ENCODE data around the gene FSTL4. TPM values are rescaled to one million over a fixed set of nuclear protein-coding genes. Genes with fewer than 3 reads are reported as not detected.

Gene FSTL4
- total and polyA plus RNA-seq, 4 donors, result 0.08 to 1.4 (median 0.31) TPM

DNA sequence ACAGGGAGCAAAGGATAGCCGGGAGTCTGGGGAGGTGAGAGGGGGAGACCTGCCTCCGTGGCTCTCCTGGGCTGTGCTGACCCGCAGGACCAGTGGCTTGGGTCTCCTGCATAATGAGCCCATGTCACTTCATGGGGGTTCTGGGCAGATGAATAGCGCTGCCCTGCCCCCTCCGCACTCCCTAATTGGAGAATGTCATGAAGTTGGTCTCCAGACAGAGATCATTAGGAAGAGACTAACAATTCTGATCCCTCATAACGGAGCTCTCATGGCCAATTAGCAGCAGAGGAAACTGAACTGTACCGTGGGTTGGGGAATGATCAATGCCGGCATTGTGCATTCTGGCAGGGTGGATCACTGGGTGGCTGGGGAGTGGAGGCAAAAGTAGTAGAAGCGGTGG, 186.1 kb downstream of the FSTL4 start:
- H3K9ac ChIP-seq (ENCODE audit: insufficient read depth in 1 of 2, low read length in 2 of 2), result no peak overlapping the region
- 87 to 95% methylated on average over 9 of the region's 9 CpGs for WGBS, 2 donors
- H3K9me3 ChIP-seq (ENCODE audit: control insufficient read depth in 4 of 4, insufficient read depth in 3 of 4, low read length in 3 of 4), result no peaks in the 10 kb centered on the region
- H3K27ac ChIP-seq (ENCODE audit: low read depth in 1 of 2, low read length in 1 of 2), result no peak overlapping the region
- DNase-seq (no peak), ATAC-seq (ENCODE audit: insufficient read depth, low FRiP score) (no peak)
- peaks cover 0 to 2% (median 0%) of the 10 kb centered on the region in 5 donors for H3K4me1 ChIP-seq (ENCODE audit: control insufficient read depth in 5 of 5, insufficient read depth in 5 of 5, low read length in 5 of 5)
- no peak overlapping the region for H3K4me3 ChIP-seq
- peaks cover 0 to 19% (median 0%) of the 10 kb centered on the region in 3 donors for H3K27me3 ChIP-seq (ENCODE audit: control insufficient read depth in 3 of 3, insufficient read depth in 3 of 3, low read length in 2 of 3)
- no peak for TF ChIP-seq CTCF (IDR thresholded peaks at IDR 0.05; ENCODE audit: control extremely low read depth, extremely low read depth)
- H3K36me3 ChIP-seq (ENCODE audit: control insufficient read depth in 4 of 4, insufficient read depth in 4 of 4, low read length in 4 of 4), result no peaks in the 10 kb centered on the region

DNA sequence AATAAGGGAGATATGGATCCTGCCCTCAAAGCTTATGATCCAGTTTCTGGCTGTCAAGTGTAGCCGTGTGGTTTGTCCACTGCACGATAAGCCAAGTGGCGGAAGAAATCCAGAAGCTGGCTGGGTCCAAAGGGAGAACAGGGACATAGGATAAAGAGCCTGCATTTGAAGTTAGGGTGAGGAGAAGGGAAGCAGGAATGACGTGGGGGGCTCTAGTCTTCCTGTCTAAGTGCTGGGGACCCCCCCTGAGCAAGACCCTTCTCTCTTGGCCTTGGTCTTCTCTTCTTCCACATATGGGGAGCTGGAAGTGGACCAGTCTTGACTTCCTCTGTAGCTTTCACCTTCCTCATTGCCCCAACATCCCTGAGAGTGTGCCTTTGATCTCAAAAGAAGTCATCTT, 186.6 kb downstream of the FSTL4 start:
- Histone ChIP-seq H3K9ac (ENCODE audit: insufficient read depth in 1 of 2, low read length in 2 of 2) (no peak overlapping the region), H3K4me1 (ENCODE audit: control insufficient read depth in 5 of 5, insufficient read depth in 5 of 5, low read length in 5 of 5) (peaks cover 0 to 2% (median 0%) of the 10 kb centered on the region in 5 donors), H3K27ac (ENCODE audit: low read depth in 1 of 2, low read length in 1 of 2) (no peak overlapping the region), H3K27me3 (ENCODE audit: control insufficient read depth in 3 of 3, insufficient read depth in 3 of 3, low read length in 2 of 3) (peaks cover 0 to 19% (median 0%) of the 10 kb centered on the region in 3 donors), H3K4me3 (no peak overlapping the region), H3K36me3 (ENCODE audit: control insufficient read depth in 4 of 4, insufficient read depth in 4 of 4, low read length in 4 of 4) (no peaks in the 10 kb centered on the region), H3K9me3 (ENCODE audit: control insufficient read depth in 4 of 4, insufficient read depth in 3 of 4, low read length in 3 of 4) (no peaks in the 10 kb centered on the region)
- ATAC-seq (ENCODE audit: insufficient read depth, low FRiP score), result no peak
- no peak for TF ChIP-seq CTCF (IDR thresholded peaks at IDR 0.05; ENCODE audit: control extremely low read depth, extremely low read depth)
- no peak for DNase-seq
- 89 to 91% methylated on average over 4 of the region's 4 CpGs for WGBS, 2 donors

DNA sequence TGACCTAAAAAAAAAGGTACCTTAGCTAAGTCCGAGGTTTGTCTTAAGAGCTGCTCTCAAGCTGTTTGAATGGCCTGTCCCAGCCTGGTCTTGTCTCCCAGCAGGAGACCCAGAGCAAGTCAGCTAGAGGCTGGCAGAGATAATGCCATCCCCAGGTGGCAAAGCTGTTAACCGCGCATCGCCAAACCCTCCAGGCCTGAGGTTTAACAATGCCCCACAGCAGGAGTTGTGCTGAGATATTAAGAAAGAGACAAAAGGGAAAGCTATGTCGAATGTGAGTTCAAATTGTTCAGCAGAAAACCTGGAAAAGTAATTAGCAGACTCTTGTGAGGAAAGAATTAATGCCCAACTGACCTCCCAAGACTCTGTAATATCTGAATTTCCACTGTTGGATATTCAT, 187.1 kb downstream of the FSTL4 start:
- Histone ChIP-seq H3K36me3 (ENCODE audit: control insufficient read depth in 4 of 4, insufficient read depth in 4 of 4, low read length in 4 of 4) (no peaks in the 10 kb centered on the region), H3K9me3 (ENCODE audit: control insufficient read depth in 4 of 4, insufficient read depth in 3 of 4, low read length in 3 of 4) (no peaks in the 10 kb centered on the region), H3K9ac (ENCODE audit: insufficient read depth in 1 of 2, low read length in 2 of 2) (no peak overlapping the region), H3K4me1 (ENCODE audit: control insufficient read depth in 5 of 5, insufficient read depth in 5 of 5, low read length in 5 of 5) (peaks cover 0 to 2% (median 0%) of the 10 kb centered on the region in 5 donors), H3K27me3 (ENCODE audit: control insufficient read depth in 3 of 3, insufficient read depth in 3 of 3, low read length in 2 of 3) (peaks cover 0 to 19% (median 0%) of the 10 kb centered on the region in 3 donors), H3K4me3 (no peak overlapping the region), H3K27ac (ENCODE audit: low read depth in 1 of 2, low read length in 1 of 2) (no peak overlapping the region)
- no peak for ATAC-seq (ENCODE audit: insufficient read depth, low FRiP score)
- no peak for DNase-seq
- 93 to 94% methylated on average over 5 of the region's 5 CpGs for WGBS, 2 donors
- TF ChIP-seq CTCF (IDR thresholded peaks at IDR 0.05; ENCODE audit: control extremely low read depth, extremely low read depth), result no peak
